ENCODE data around the gene SNRPA1.

Gene SNRPA1

GRCh38 chr15:101240358-101240757, 54.7 kb downstream of the SNRPA1 start:
- DNase-seq: no peak

- DNase-seq: no peak
Measured at GRCh38 chr15:101239724-101240136, 55.3 kb downstream of the SNRPA1 start.

GRCh38 chr15:101237251-101237650, 57.8 kb downstream of the SNRPA1 start:
- DNase-seq: no peak

GRCh38 chr15:101233651-101234280, 61.3 kb downstream of the SNRPA1 start:
- DNase-seq: no peak

- DNase-seq: no peak
Measured at GRCh38 chr15:101232677-101233076, 62.4 kb downstream of the SNRPA1 start.

All from NCI-H1417 (cell line).